ENCODE data around the gene CRACR2B. TPM values are rescaled to one million over a fixed set of nuclear protein-coding genes. Genes with fewer than 3 reads are reported as not detected.
A peak's percentile ranks its signal among the peaks of the same experiment; 100 is the strongest.

The CRACR2B gene
- total and polyA plus RNA-seq, 2 of the 13 experiments (the other 11 are each of a cell fraction or from before 2014, with no cell fraction given), result 14.9 to 21.0 TPM

DNA sequence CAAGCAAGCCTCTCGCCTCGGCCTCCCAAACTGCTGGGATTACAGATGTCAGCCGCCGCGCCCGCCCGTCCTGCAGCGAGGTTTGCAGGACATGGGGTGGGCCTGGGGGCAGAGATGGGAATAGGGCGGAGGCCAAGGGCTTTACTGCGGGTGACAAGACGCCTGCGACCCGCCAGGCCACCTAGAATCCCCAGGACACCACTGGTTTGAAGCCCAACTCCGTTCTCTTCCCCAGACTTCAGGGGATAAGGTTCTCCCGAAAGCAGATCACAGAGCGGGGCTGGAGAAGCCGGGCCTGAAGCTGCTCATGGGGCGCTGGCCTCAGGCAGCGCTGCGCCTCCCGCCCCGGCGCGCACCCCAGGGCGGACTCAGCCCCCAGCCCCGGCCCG is 14.3 kb downstream of the CRACR2B start (continued):
- TF ChIP-seq NFKBIZ (CRISPR knock-in tag; IDR thresholded peaks at IDR 0.05) (no peak), ZNF20 (CRISPR knock-in tag; IDR thresholded peaks at IDR 0.05) (no peak), BRD4 (CRISPR knock-in tag; IDR thresholded peaks at IDR 0.05) (no peak; the same call in 1 of the 2 replicates), MIER2 (CRISPR knock-in tag; IDR thresholded peaks at IDR 0.05) (no peak), ZNF749 (CRISPR knock-in tag; IDR thresholded peaks at IDR 0.05; ENCODE audit: borderline replicate concordance) (no peak), PCBP2 (optimal IDR thresholded peaks at IDR 0.05; ENCODE audit: low read depth, low read length, poor library complexity, severe bottlenecking) (no peak), KDM6A (CRISPR knock-in tag; IDR thresholded peaks at IDR 0.05; ENCODE audit: low read depth) (no peak), ZNF431 (CRISPR knock-in tag; IDR thresholded peaks at IDR 0.05; ENCODE audit: borderline replicate concordance, low read depth) (no peak), ISX (CRISPR knock-in tag; conservative IDR thresholded peaks at IDR 0.05) (0 out of 2 replicates have a peak, but pooled peaks have one; percentile 72), GTF3A (CRISPR knock-in tag; conservative IDR thresholded peaks at IDR 0.05) (no peak), ZNF703 (CRISPR knock-in tag; IDR thresholded peaks at IDR 0.05; ENCODE audit: borderline replicate concordance) (no peak; the same call in 1 of the 2 replicates), ZNF75D (CRISPR knock-in tag; IDR thresholded peaks at IDR 0.05; ENCODE audit: borderline replicate concordance) (no peak), ZFP37 (CRISPR knock-in tag; IDR thresholded peaks at IDR 0.05; ENCODE audit: borderline replicate concordance) (no peak), BRCA1 (CRISPR knock-in tag; IDR thresholded peaks at IDR 0.05) (no peak), IRF1 (CRISPR knock-in tag; IDR thresholded peaks at IDR 0.05; ENCODE audit: low read depth) (no peak), ZBTB33 (CRISPR knock-in tag; IDR thresholded peaks at IDR 0.05) (no peak)
- TF ChIP-seq, protein P1, sequence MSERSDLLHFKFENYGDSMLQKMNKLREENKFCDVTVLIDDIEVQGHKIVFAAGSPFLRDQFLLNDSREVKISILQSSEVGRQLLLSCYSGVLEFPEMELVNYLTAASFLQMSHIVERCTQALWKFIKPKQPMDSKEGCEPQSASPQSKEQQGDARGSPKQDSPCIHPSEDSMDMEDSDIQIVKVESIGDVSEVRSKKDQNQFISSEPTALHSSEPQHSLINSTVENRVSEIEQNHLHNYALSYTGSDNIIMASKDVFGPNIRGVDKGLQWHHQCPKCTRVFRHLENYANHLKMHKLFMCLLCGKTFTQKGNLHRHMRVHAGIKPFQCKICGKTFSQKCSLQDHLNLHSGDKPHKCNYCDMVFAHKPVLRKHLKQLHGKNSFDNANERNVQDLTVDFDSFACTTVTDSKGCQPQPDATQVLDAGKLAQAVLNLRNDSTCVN (CRISPR knock-in tag; IDR thresholded peaks at IDR 0.05; ENCODE audit: borderline replicate concordance), result no peak
- TF ChIP-seq, protein P2, sequence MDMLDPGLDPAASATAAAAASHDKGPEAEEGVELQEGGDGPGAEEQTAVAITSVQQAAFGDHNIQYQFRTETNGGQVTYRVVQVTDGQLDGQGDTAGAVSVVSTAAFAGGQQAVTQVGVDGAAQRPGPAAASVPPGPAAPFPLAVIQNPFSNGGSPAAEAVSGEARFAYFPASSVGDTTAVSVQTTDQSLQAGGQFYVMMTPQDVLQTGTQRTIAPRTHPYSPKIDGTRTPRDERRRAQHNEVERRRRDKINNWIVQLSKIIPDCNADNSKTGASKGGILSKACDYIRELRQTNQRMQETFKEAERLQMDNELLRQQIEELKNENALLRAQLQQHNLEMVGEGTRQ (IDR thresholded peaks at IDR 0.05; ENCODE audit: low read depth, low read length), result no peak
- TF ChIP-seq, protein P2 (CRISPR knock-in tag; IDR thresholded peaks at IDR 0.05; ENCODE audit: borderline replicate concordance), result no peak
- TF ChIP-seq, protein P3, sequence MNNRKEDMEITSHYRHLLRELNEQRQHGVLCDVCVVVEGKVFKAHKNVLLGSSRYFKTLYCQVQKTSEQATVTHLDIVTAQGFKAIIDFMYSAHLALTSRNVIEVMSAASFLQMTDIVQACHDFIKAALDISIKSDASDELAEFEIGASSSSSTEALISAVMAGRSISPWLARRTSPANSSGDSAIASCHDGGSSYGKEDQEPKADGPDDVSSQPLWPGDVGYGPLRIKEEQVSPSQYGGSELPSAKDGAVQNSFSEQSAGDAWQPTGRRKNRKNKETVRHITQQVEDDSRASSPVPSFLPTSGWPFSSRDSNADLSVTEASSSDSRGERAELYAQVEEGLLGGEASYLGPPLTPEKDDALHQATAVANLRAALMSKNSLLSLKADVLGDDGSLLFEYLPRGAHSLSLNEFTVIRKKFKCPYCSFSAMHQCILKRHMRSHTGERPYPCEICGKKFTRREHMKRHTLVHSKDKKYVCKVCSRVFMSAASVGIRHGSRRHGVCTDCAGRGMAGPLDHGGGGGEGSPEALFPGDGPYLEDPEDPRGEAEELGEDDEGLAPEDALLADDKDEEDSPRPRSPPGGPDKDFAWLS (CRISPR knock-in tag; IDR thresholded peaks at IDR 0.05; ENCODE audit: borderline replicate concordance), result no peak

All from HepG2 (cell line).